GM12872 (cell line): ENCODE measurements around the gene DIO3.

ENCODE experiments used
- CTCF ChIP-seq: IDR thresholded peaks from 3 replicates; pipeline ENCODE4 v1.5.1; 2011; ENCODE audit warnings: low read depth, mild to moderate bottlenecking, low read length, moderate library complexity; ENCODE audit not compliant: insufficient read depth

DIO3 gene

DNA sequence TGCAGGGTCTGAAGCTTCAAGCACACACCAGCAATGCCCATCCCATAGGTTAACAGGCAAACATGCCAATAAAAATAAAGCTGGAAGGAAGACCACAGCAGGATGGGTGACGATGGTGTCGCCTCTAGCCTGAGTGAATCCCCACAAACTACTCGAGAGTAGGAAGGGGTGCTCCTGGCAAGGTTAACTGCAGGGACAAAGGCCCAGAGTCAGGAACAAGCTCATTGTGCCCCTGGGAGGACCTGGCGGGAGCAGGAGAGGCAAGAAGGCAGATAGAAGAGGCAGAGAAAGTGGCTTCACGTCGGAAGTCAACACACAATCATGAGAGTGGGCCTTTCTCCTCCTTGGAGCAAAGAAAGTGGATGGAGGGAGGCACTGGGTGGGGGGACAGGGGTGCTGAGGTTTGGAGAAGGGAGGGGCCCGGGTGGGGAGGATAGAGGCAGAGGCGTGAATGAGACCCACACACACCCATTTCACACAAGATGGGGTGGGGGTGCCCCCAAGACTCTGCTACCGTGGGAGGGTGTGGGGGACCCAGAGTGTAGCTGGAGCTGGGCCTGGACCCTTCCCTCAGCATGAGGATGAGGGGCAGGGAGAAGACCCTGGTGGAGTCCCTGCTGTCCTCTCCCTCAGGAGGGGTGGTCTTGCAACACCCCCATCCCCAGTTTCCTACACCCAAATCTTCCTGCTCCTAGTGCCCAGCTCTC, 43.1 kb downstream of the DIO3 start:
- no peak for TF ChIP-seq CTCF

GRCh38 chr14:101604935-101605780, 43.9 kb downstream of the DIO3 start:
- TF ChIP-seq CTCF: no peak

- TF ChIP-seq CTCF: no peak
Observed at GRCh38 chr14:101605836-101606235, 44.5 kb downstream of the DIO3 start.
